Body of pancreas (tissue), 4 donors: ENCODE data around the gene GRID1. TPM values are rescaled to one million over a fixed set of nuclear protein-coding genes. Genes with fewer than 3 reads are reported as not detected.

Experiments used
- ATAC-seq: fragments of 150-250 bp; one replicate; pipeline ENCODE4 v1.9.1; 2016
- DNase-seq, 4 donors: peaks; one replicate each; pipeline ENCODE4 v3.0.0-alpha.2; 2019
- H3K27ac ChIP-seq, 4 donors: fragments of 200-600 bp; sonication (generic); 1 replicate in 3 of 4; 2 replicates in 1 of 4; pipeline versions ENCODE4 v1.5.1 to v1.6.1; 2016 to 2019; ENCODE audit warnings: mild to moderate bottlenecking in 1 of 4, mixed read lengths in 1 of 4, moderate library complexity in 1 of 4
- H3K27me3 ChIP-seq, 2 donors: fragments of 200-600 bp; sonication (generic); one replicate each; pipeline ENCODE4 v1.6.0; 2016; ENCODE audit warnings: mild to moderate bottlenecking in 1 of 2
- H3K36me3 ChIP-seq, 2 donors: fragments of 200-600 bp; sonication (generic); replicated peaks in 1 of 2; 2 replicates each; pipeline ENCODE4 v1.5.1; 2016; ENCODE audit warnings: low read depth in 2 of 2; ENCODE audit not compliant: insufficient read depth in 1 of 2
- H3K4me1 ChIP-seq: fragments of 200-600 bp; sonication (generic); one replicate; pipeline ENCODE4 v1.6.0; 2016
- H3K4me3 ChIP-seq, 2 donors: fragments of 200-600 bp; sonication (generic); 1 replicate in 1 of 2; 2 replicates in 1 of 2; pipeline ENCODE4 v1.5.1; 2016 to 2019
- H3K9me3 ChIP-seq, 3 donors: fragments of 200-600 bp; sonication (generic); 1 replicate in 2 of 3; 2 replicates in 1 of 3; pipeline ENCODE4 v1.5.1; 2016
- POLR2A ChIP-seq, 3 donors: fragments of 450-650 bp; IDR thresholded peaks; one replicate each; pipeline ENCODE4 v1.6.1; 2016; ENCODE audit warnings: antibody characterized with exemption in 3 of 3, mild to moderate bottlenecking in 2 of 3
- WGBS, 2 donors: methylation state at CpG; one replicate each; pipeline ENCODE4 v1.1.5; 2017; 5-methylcytosine and 5-hydroxymethylcytosine counted together
- intact Hi-C: fragments of 100-400 bp; cut with DNase I; formaldehyde crosslinking; loops from one replicate; pipeline ENCODE4 v1.15.1; 2023
- total RNA-seq, 2 donors: library from RNA; depleted of rRNA; stranded (reverse); fragments of >200 nt; gene quantifications; one replicate each; pipeline ENCODE4 v1.1.0, GENCODE V29; 2016
- TF ChIP-seq, protein P1 (sequence below), 7 experiments: fragments of 450-650 bp in 4 of 7; fragments of 200-600 bp in 3 of 7; sonication (generic) in 3 of 7; IDR thresholded peaks; one replicate each; pipeline ENCODE4 v1.5.1; 2016 to 2019; ENCODE audit warnings: antibody characterized with exemption in 7 of 7

Gene GRID1
- total RNA-seq, 2 donors from 2014 or later = 1.0 to 1.6 TPM

DNA sequence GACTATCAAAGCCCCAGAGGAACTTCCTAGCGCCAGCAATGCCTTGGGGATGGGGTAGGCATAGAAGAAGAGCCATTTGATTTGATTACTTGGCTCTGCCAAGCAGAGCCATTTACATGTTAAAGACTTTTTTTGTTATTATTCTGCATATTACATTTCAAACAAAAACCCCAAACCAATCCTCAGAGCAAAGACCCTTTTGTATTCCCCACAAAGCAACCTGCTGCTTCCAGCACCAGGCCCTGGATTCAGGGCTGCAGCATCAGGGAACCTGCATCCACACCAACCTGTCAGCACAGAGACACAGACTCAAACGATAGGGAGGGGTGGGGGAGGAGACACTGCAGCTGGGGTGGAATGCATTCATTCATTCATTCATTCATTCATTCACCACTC is 73.2 kb downstream of the GRID1 start:
- no peak for TF ChIP-seq POLR2A (IDR thresholded peaks at IDR 0.05)
- TF ChIP-seq, protein P1, sequence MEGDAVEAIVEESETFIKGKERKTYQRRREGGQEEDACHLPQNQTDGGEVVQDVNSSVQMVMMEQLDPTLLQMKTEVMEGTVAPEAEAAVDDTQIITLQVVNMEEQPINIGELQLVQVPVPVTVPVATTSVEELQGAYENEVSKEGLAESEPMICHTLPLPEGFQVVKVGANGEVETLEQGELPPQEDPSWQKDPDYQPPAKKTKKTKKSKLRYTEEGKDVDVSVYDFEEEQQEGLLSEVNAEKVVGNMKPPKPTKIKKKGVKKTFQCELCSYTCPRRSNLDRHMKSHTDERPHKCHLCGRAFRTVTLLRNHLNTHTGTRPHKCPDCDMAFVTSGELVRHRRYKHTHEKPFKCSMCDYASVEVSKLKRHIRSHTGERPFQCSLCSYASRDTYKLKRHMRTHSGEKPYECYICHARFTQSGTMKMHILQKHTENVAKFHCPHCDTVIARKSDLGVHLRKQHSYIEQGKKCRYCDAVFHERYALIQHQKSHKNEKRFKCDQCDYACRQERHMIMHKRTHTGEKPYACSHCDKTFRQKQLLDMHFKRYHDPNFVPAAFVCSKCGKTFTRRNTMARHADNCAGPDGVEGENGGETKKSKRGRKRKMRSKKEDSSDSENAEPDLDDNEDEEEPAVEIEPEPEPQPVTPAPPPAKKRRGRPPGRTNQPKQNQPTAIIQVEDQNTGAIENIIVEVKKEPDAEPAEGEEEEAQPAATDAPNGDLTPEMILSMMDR (IDR thresholded peaks at IDR 0.05) = no peak
- no peak for ATAC-seq
- no peak overlapping the region for H3K4me3 ChIP-seq
- WGBS, 2 donors = 48 to 49% methylated on average over 2 of the region's 2 CpGs
- no peaks in the 10 kb centered on the region for H3K27me3 ChIP-seq
- intact Hi-C loops = no loop called here
- H3K4me1 ChIP-seq = no peaks in the 10 kb centered on the region
- DNase-seq = no peak
- no peaks in the 10 kb centered on the region for H3K9me3 ChIP-seq
- H3K36me3 ChIP-seq = no peaks in the 10 kb centered on the region
- H3K27ac ChIP-seq = no peak overlapping the region

DNA sequence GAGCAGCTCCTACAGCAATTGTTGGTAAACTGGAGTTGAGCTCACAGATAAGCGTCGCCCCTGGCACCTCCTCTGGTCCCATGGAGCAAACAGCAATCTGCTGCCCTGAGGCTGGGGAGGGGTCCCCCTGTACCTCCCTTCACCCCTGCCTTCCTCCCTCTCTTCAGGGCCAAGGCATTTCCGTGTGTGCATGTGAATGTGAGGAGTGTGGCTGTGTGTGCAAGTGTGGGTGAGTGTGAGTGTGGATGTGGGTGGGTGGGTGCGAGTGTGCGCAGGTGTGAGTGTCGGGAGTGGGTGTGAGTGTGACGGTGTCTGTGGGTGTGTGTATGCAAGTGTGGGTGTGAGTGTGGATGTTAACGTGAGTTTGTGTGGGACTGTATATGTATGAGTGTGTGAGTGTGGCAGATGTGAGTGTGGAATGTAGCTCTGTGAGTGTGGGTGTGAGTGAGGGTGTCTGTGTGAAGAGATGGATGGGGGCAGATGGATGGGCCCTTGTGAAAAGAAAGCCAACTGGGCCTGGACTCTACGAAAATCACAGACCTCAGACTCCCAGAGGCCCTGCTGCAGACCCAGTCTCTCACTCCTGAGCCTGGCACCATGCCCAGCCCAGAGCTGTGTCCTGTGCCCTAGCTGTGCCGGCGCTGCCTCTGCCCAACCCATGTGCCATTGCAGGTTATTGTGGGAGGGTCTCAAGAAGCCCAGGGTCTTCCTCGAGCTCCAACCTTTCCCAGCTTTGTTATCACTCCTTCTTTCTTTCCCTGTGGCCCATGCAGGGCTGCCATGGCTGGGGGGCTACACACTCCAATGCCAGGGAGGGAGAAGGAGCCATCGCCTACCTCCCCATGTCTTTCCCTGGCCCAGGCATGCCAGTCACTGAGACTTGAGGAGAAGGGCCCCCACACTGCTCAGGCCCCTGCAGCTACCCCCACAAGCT is 73.9 kb downstream of the GRID1 start:
- Histone ChIP-seq H3K4me1 (no peaks in the 10 kb centered on the region), H3K27ac (no peak overlapping the region), H3K36me3 (no peaks in the 10 kb centered on the region), H3K27me3 (no peaks in the 10 kb centered on the region), H3K4me3 (no peak overlapping the region), H3K9me3 (no peaks in the 10 kb centered on the region)
- ATAC-seq (no peak), DNase-seq (no peak)
- WGBS, 2 donors = 61 to 72% methylated on average over 12 of the region's 13 CpGs
- TF ChIP-seq, protein P1 (IDR thresholded peaks at IDR 0.05) = no peak
- no peak for TF ChIP-seq POLR2A (IDR thresholded peaks at IDR 0.05)
- intact Hi-C loops = no loop called here

DNA sequence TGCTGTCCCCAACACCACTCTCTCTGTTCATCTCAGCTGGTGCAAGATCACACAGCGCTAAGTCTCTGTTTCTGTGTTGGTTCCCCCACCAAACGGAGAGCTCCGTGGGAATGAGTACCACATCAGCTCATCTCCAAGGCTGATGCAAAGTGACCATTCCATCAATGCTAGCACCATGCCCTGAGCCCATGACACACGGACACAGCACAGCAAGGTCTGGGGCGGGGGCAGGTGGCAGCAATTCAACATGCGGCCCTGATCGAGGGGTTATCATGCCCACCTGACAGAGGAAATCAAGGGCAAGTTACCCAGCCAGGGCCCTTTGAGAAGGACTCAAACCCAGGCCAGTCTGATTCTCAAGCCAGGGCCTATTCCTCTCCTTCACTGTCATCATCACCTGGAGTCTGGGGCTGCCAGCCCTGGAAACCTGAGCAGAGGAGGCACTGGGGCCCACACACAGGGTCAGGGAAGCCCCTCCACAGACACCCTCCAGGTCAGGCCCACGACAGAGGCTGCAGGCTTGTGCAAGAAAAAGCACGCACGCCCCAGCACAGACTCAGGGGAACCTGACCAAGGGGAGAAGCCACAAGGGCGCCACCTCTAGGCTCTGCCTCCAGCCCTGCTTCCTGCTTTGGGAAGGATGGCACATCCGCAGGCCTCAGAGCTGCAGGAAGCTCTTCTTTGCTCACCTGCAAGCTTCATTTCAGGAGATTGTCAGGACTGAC is 74.8 kb downstream of the GRID1 start:
- DNase-seq = peak in 1 of 4 donors; percentile 5
- Histone ChIP-seq H3K9me3 (no peaks in the 10 kb centered on the region), H3K4me1 (no peaks in the 10 kb centered on the region), H3K36me3 (no peaks in the 10 kb centered on the region), H3K27ac (no peak overlapping the region), H3K4me3 (no peak overlapping the region), H3K27me3 (no peaks in the 10 kb centered on the region)
- intact Hi-C loops = no loop called here
- ATAC-seq = no peak
- no peak for TF ChIP-seq POLR2A (IDR thresholded peaks at IDR 0.05)
- TF ChIP-seq, protein P1 (IDR thresholded peaks at IDR 0.05) = no peak
- WGBS, 2 donors = 69 to 70% methylated on average over 12 of the region's 12 CpGs

DNA sequence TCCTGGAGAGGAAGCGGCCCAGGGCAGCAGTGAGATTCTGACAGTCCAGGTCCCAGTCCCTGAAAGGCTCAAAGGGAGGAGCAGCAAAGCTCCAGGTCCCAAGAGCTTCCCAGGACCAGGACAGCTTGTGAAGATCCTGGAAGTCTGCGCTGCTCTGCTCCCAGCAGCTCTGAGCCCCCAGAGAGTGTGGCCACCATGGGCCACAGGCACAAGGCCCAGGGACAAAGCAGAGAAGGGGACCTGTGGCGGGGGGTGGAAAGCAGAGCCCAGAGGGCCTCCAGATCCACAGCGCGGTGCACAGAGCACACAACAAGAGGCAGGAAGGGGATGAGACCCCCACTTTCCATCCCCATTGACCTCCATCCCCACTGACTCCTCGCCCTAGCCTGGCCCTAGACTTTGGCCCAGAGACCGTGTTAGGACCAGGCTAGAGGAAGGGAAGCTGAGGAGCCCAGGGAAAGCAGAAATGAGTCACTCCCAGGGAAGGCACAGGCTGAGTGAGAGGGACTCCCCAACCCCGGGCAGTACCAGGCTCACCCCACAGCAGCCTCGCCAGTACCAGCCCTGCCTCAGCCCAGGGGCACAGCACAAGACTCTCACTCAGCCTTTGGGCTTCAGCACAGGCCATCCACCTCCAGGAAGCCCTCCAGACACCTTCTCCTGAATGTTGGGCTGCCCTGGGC is 75.5 kb downstream of the GRID1 start:
- DNase-seq = peak in 1 of 4 donors; percentile 4
- no peaks in the 10 kb centered on the region for H3K27me3 ChIP-seq
- ATAC-seq = no peak
- no peak overlapping the region for H3K4me3 ChIP-seq
- H3K27ac ChIP-seq = no peak overlapping the region
- H3K9me3 ChIP-seq = no peaks in the 10 kb centered on the region
- WGBS, 2 donors = 72 to 80% methylated on average over 6 to 9 of the region's 9 CpGs
- intact Hi-C loops = no loop called here
- no peaks in the 10 kb centered on the region for H3K36me3 ChIP-seq
- TF ChIP-seq, protein P1 (IDR thresholded peaks at IDR 0.05) = no peak
- no peak for TF ChIP-seq POLR2A (IDR thresholded peaks at IDR 0.05)
- H3K4me1 ChIP-seq = no peaks in the 10 kb centered on the region
